PFSK-1 (cell line): ENCODE measurements around the gene UHMK1.

ENCODE experiments used
- FOXP2 ChIP-seq: optimal IDR thresholded peaks from 2 replicates; pipeline ENCODE3; 2011; ENCODE audit warnings: borderline replicate concordance, control low read depth, inconsistent platforms; ENCODE audit not compliant: insufficient read depth; ENCODE audit errors: extremely low read length, extremely low read depth
- POLR2AphosphoS5 ChIP-seq: IDR thresholded peaks from 2 replicates; pipeline ENCODE4 v1.6.1; 2012; ENCODE audit warnings: low read depth, mild to moderate bottlenecking, control low read depth, low read length, moderate library complexity
- SIN3A ChIP-seq: IDR thresholded peaks from 2 replicates; pipeline ENCODE4 v1.6.1; 2012; ENCODE audit warnings: mild to moderate bottlenecking, low read length, moderate library complexity, borderline replicate concordance; ENCODE audit not compliant: insufficient read depth
- TAF1 ChIP-seq: IDR thresholded peaks from 2 replicates; pipeline ENCODE4 v1.6.1; 2012; ENCODE audit warnings: low read length, control low read depth, borderline replicate concordance; ENCODE audit not compliant: insufficient read depth
- TF ChIP-seq, protein P1 (sequence below), 2 experiments: IDR thresholded peaks; 2 replicates each; pipeline versions ENCODE4 v1.6.1 to v1.8.0; 2011 to 2012; ENCODE audit warnings: low read depth in 2 of 2, low read length in 2 of 2, control low read depth in 1 of 2, inconsistent platforms in 1 of 2, mild to moderate bottlenecking in 1 of 2, moderate library complexity in 1 of 2; ENCODE audit not compliant: insufficient read depth in 1 of 2

The UHMK1 gene

DNA sequence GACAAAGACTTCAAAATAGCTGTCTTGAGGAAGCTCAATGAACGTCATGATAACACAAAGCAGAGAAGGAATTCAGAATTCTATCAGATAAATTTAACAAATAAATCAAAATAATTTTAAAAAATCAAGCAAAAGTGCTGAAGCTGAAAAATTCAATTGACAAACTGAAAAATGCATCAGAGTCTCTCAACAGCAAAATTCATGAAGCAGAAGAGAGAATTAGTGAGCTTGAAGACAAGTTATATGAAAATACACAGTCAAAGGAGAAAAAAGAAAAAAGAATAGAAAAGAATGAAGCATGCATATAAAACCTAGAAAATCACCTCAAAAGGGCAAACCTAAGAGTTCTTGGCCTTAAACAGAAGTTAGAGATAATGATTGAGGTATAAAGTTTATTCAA lies 21.0 kb upstream of the UHMK1 start:
- TF ChIP-seq SIN3A (no peak), FOXP2 (no peak), POLR2AphosphoS5 (no peak), TAF1 (no peak)
- TF ChIP-seq, protein P1, sequence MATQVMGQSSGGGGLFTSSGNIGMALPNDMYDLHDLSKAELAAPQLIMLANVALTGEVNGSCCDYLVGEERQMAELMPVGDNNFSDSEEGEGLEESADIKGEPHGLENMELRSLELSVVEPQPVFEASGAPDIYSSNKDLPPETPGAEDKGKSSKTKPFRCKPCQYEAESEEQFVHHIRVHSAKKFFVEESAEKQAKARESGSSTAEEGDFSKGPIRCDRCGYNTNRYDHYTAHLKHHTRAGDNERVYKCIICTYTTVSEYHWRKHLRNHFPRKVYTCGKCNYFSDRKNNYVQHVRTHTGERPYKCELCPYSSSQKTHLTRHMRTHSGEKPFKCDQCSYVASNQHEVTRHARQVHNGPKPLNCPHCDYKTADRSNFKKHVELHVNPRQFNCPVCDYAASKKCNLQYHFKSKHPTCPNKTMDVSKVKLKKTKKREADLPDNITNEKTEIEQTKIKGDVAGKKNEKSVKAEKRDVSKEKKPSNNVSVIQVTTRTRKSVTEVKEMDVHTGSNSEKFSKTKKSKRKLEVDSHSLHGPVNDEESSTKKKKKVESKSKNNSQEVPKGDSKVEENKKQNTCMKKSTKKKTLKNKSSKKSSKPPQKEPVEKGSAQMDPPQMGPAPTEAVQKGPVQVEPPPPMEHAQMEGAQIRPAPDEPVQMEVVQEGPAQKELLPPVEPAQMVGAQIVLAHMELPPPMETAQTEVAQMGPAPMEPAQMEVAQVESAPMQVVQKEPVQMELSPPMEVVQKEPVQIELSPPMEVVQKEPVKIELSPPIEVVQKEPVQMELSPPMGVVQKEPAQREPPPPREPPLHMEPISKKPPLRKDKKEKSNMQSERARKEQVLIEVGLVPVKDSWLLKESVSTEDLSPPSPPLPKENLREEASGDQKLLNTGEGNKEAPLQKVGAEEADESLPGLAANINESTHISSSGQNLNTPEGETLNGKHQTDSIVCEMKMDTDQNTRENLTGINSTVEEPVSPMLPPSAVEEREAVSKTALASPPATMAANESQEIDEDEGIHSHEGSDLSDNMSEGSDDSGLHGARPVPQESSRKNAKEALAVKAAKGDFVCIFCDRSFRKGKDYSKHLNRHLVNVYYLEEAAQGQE (IDR thresholded peaks at IDR 0.05; ENCODE audit: insufficient read depth in 1 of 2, low read depth in 2 of 2, low read length in 2 of 2): no peak

DNA sequence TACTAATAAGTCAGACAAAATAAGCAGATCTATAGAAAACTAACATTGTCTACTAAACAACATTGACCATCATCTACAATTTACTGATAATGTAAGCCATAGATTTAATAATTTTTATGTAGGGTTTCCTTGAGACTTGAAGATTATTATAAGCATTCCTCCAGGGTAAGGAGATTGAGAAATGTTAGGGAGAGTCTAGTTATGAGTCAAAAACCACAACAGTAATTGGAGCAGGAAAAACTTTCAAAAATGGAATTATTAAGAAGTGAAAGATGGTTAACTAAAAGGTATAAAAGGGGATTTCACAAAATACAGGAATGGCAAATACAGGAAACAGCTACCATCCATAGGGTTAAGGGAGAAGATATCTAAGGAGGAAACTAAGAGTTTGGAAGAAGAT lies 12.4 kb upstream of the UHMK1 start:
- TF ChIP-seq POLR2AphosphoS5: no peak
- no peak for TF ChIP-seq FOXP2
- TF ChIP-seq, protein P1 (IDR thresholded peaks at IDR 0.05; ENCODE audit: insufficient read depth in 1 of 2, low read depth in 2 of 2, low read length in 2 of 2): no peak
- no peak for TF ChIP-seq SIN3A
- no peak for TF ChIP-seq TAF1

DNA sequence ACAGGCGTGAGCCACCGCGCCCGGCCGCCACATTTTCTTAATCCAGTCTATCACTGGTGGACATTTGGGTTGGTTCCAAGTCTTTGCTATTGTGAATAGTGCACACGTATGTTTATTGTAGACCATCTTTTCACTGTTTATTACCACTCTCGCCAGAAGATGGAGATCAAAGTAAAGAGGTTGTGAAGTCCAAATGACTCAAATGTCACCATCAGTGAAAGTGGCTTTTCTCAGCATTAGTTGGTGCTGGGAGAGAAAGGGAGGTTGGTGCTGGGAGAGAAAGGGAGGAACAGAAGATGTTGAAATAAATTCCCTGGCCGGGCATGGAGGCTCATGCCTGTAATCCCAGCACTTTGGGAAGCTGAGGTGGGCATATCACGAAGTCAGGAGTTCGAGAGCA lies 10.4 kb upstream of the UHMK1 start:
- TF ChIP-seq SIN3A: no peak
- TF ChIP-seq, protein P1 (IDR thresholded peaks at IDR 0.05; ENCODE audit: insufficient read depth in 1 of 2, low read depth in 2 of 2, low read length in 2 of 2): no peak
- no peak for TF ChIP-seq TAF1
- no peak for TF ChIP-seq FOXP2
- TF ChIP-seq POLR2AphosphoS5: no peak

DNA sequence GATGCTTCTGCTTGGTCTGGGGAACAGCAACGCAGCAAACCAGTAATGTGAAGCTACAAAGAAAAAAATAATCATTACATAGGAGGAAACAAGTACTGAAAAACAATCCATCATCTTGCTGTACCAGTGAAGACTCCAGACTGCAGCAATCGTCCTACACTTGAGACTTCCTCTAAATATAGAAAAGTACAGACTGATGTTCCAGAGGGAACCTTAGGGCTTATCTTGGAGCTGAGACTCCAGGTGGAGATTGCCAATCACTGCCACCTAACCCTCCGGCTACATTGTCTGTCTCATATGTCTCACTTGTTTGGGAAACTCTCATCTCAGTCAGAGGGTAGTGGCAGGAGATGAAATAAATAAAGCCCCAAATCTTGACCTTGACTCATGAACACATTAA lies 9.4 kb upstream of the UHMK1 start:
- no peak for TF ChIP-seq POLR2AphosphoS5
- no peak for TF ChIP-seq TAF1
- TF ChIP-seq, protein P1 (IDR thresholded peaks at IDR 0.05; ENCODE audit: insufficient read depth in 1 of 2, low read depth in 2 of 2, low read length in 2 of 2): no peak
- TF ChIP-seq FOXP2: no peak
- no peak for TF ChIP-seq SIN3A

DNA sequence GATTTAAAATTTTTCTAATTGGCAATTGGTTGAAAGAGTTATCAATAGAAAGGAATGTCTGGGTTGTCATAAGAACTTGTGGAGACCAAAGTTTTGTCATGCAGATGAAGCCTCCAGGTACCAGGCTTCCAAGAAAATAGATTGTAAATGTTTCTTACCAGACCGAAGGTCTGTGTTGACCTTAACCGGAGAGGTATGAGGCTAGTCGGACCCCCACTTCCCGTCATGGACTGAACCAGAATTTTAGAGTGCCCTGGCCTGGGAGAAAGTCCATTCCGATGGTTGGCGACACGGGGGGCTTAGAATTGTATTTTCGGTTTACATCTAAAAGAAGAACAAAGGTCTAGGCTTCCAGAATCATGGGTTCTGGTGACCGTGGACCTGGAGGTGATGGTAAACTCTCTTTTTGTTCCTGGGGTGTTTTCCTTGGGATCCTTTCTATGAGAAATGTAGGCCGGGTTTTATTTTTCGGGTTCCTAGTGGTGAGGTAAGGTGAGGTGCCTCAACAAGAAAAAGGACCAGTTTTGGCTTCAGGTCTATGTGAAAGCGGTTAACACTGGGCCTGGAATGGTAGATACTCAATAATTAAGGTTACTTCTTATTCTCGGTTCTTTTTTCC lies 405 bp upstream of the UHMK1 start:
- TF ChIP-seq SIN3A (peak; percentile 14; the same call in 1 of the 2 replicates), TAF1 (no peak)

DNA sequence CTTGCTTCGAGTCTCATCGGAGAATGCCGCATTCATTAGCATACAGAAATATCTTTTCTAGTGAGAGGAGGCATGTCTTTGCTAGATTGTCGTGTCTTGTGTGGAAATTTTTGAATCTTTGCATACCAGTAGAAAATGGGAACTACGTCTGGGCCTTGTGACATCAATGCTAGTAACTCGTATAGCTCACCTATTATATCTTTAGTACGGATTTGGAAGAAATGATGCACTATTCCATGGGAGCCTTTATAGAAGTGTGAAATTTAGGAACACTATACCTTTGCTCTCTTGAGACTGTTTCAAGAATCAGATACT lies 835 bp downstream of the UHMK1 start:
- TF ChIP-seq FOXP2: no peak
- TF ChIP-seq SIN3A: no peak
- TF ChIP-seq POLR2AphosphoS5: no peak
- TF ChIP-seq TAF1: no peak
